HepG2 (cell line): ENCODE measurements around the gene CDKN1C. TPM values are rescaled to one million over a fixed set of nuclear protein-coding genes. Genes with fewer than 3 reads are reported as not detected.

ENCODE experiments used
- ATAC-seq: fragments of 200-7000 bp; cut with Tn5 transposase; 3 replicates; pipeline ENCODE4 v1.9.1; 2020; ENCODE audit warnings: mild to moderate bottlenecking, moderate library complexity
- BruUV-seq: library from RNA; stranded (reverse); fragments of 400-500 nt; replicated peaks from 2 replicates; lab custom pipeline; 2021; lab: Mats Ljungman, UMichigan
- CTCF ChIA-PET: fragments of 300-600 bp; formaldehyde crosslinking; extraction: SDS; loops from one replicate; lab custom pipeline; 2021; ENCODE audit warnings: low total read pairs, inconsistent platforms, low intra/inter-chr PET ratio; lab: Yijun Ruan, JAX
- POLR2A ChIA-PET: fragments of 350-600 bp; sonication (Branson Sonifier 250); formaldehyde crosslinking; loops from one replicate; lab custom pipeline; 2020; ENCODE audit warnings: antibody characterized with exemption, inconsistent platforms; lab: Yijun Ruan, JAX
- DNase-seq: peaks from one replicate; pipeline ENCODE4 v3.0.0-alpha.2; 2015; ENCODE audit warnings: low spot score
- FAIRE-seq: peaks from 3 replicates; lab custom pipeline; 2011; peaks lifted over from hg19 to GRCh38; lab: Jason Lieb, UNC
- H2AFZ ChIP-seq: one replicate; pipeline ENCODE4 v1.6.1; 2011; ENCODE audit warnings: low read length, inconsistent platforms
- H3K27ac ChIP-seq: fragments of 300-600 bp; 3 replicates; pipeline ENCODE4 v1.8.0; 2011; ENCODE audit warnings: mixed run types, mild to moderate bottlenecking, mixed read lengths, low read length, inconsistent platforms; ENCODE audit not compliant: insufficient read depth; ENCODE audit errors: extremely low read length
- H3K27me3 ChIP-seq, 2 experiments: fragments of 200-600 bp in 1 of 2; 2 replicates in 1 of 2; 3 replicates in 1 of 2; pipeline versions ENCODE4 v1.6.0 to v1.8.0; 2011; ENCODE audit warnings: low read length in 2 of 2, mild to moderate bottlenecking in 2 of 2, moderate library complexity in 2 of 2, inconsistent platforms in 1 of 2; ENCODE audit not compliant: insufficient read depth in 2 of 2, control insufficient read depth in 1 of 2
- H3K36me3 ChIP-seq, 2 experiments: fragments of 200-600 bp in 1 of 2; replicated peaks in 1 of 2; 2 replicates in 1 of 2; 3 replicates in 1 of 2; pipeline versions ENCODE4 v1.5.1 to v1.8.0; 2011; ENCODE audit warnings: low read length in 2 of 2, inconsistent platforms in 1 of 2; ENCODE audit not compliant: insufficient read depth in 2 of 2, control insufficient read depth in 1 of 2
- H3K4me1 ChIP-seq: 2 replicates; pipeline ENCODE4 v1.5.1; 2012; ENCODE audit warnings: low read length, inconsistent platforms; ENCODE audit not compliant: insufficient read depth
- H3K4me2 ChIP-seq: 2 replicates; pipeline ENCODE4 v1.6.0; 2011; ENCODE audit warnings: low read depth, low read length, inconsistent platforms
- H3K4me3 ChIP-seq, 3 experiments: fragments of 200-600 bp in 1 of 3; sonication (generic), shearing (Covaris generic) in 1 of 3; replicated peaks in 1 of 3; 2 replicates each; pipeline ENCODE4 v1.5.1; 2011 to 2016; ENCODE audit warnings: low read length in 3 of 3, inconsistent platforms in 2 of 3, low read depth in 2 of 3, mild to moderate bottlenecking in 2 of 3, control low read depth in 1 of 3, mixed read lengths in 1 of 3; ENCODE audit not compliant: insufficient read depth in 1 of 3
- H3K79me2 ChIP-seq: one replicate; pipeline ENCODE4 v1.6.1; 2011; ENCODE audit warnings: low read length, inconsistent platforms; ENCODE audit not compliant: insufficient read depth
- H3K9ac ChIP-seq: 2 replicates; pipeline ENCODE4 v1.6.0; 2011; ENCODE audit warnings: mild to moderate bottlenecking, low read depth, low read length, inconsistent platforms; ENCODE audit not compliant: insufficient read depth
- H3K9me3 ChIP-seq: 2 replicates; pipeline ENCODE4 v1.5.1; 2012; ENCODE audit warnings: mild to moderate bottlenecking, low read length
- H4K20me1 ChIP-seq: 2 replicates; pipeline ENCODE4 v1.6.0; 2011; ENCODE audit warnings: inconsistent platforms, mild to moderate bottlenecking, low read length, moderate library complexity; ENCODE audit not compliant: insufficient read depth
- DMTF1 ChIP-seq: sonication (generic); formaldehyde crosslinking; IDR thresholded peaks from 2 replicates; pipeline ENCODE4 v1.4.0; 2020; ENCODE audit warnings: mild to moderate bottlenecking, missing genetic modification reagents
- FOSL1 ChIP-seq: sonication (generic); formaldehyde crosslinking; IDR thresholded peaks from 2 replicates; pipeline ENCODE4 v1.9.0; 2021; ENCODE audit warnings: missing genetic modification reagents, borderline replicate concordance
- GABPA ChIP-seq, 2 experiments: IDR thresholded peaks; 2 replicates each; pipeline ENCODE4 v1.6.1; 2011 to 2016; ENCODE audit warnings: low read depth in 2 of 2, low read length in 1 of 2, missing biosample characterization in 1 of 2, missing genetic modification characterization in 1 of 2
- HINFP ChIP-seq: sonication (generic); formaldehyde crosslinking; IDR thresholded peaks from 2 replicates; pipeline ENCODE4 v1.4.0; 2020; ENCODE audit warnings: low read depth, mild to moderate bottlenecking, missing genetic modification reagents
- LCORL ChIP-seq, 2 experiments: fragments of 450-650 bp in 1 of 2; sonication (generic) in 1 of 2; formaldehyde crosslinking in 1 of 2; IDR thresholded peaks; 2 replicates each; pipeline versions ENCODE4 v1.5.0 to v1.6.1; 2017 to 2020; ENCODE audit warnings: antibody characterized with exemption in 1 of 2, missing genetic modification reagents in 1 of 2
- MLX ChIP-seq: IDR thresholded peaks from 2 replicates; pipeline ENCODE4 v1.6.1; 2016
- NFYB ChIP-seq: sonication (generic); formaldehyde crosslinking; IDR thresholded peaks from 2 replicates; pipeline ENCODE4 v1.4.0; 2020; ENCODE audit warnings: missing genetic modification reagents
- RELA ChIP-seq: sonication (generic); formaldehyde crosslinking; IDR thresholded peaks from 2 replicates; pipeline ENCODE4 v1.4.0; 2020; ENCODE audit warnings: missing genetic modification reagents
- REXO4 ChIP-seq: sonication (generic); formaldehyde crosslinking; IDR thresholded peaks from 2 replicates; pipeline ENCODE4 v1.8.0; 2022; ENCODE audit warnings: missing genetic modification reagents, mild to moderate bottlenecking, borderline replicate concordance
- RFX3 ChIP-seq: IDR thresholded peaks from 2 replicates; pipeline ENCODE4 v1.6.1; 2016; ENCODE audit warnings: missing biosample characterization, missing genetic modification reagents
- SUZ12 ChIP-seq: fragments of 150-350 bp; IDR thresholded peaks from 2 replicates; pipeline ENCODE4 v1.6.1; 2014; ENCODE audit warnings: low read depth, low read length
- TFAP4 ChIP-seq: sonication (generic); IDR thresholded peaks from 2 replicates; pipeline ENCODE4 v1.6.1; 2016; ENCODE audit warnings: low read depth, borderline replicate concordance
- ZNF333 ChIP-seq: sonication (generic); formaldehyde crosslinking; IDR thresholded peaks from 2 replicates; pipeline ENCODE4 v1.4.0; 2020; ENCODE audit warnings: mild to moderate bottlenecking, missing genetic modification reagents, borderline replicate concordance
- ZNF382 ChIP-seq: sonication (generic); formaldehyde crosslinking; IDR thresholded peaks from 2 replicates; pipeline ENCODE4 v1.5.0; 2020; ENCODE audit warnings: missing genetic modification reagents, mild to moderate bottlenecking, borderline replicate concordance
- ZNF709 ChIP-seq: sonication (generic); formaldehyde crosslinking; IDR thresholded peaks from 2 replicates; pipeline ENCODE4 v1.5.0; 2020; ENCODE audit warnings: mild to moderate bottlenecking, missing genetic modification reagents
- WGBS: methylation state at CpG from one replicate; pipeline ENCODE4 v1.1.6; 2017; ENCODE audit warnings: low lambda C conversion rate; 5-methylcytosine and 5-hydroxymethylcytosine counted together
- in situ Hi-C: cut with HindIII; loops from 2 replicates; pipeline ENCODE4 v1.10.0; 2017; ENCODE audit warnings: low pct_unique_long_range_greater_than_20kb; ENCODE audit not compliant: extremely low pct_ligation_motif_present
- intact Hi-C: fragments of 100-400 bp; cut with micrococcal nuclease; formaldehyde crosslinking; loops from one replicate; pipeline ENCODE4 v1.10.0; 2022; ENCODE audit not compliant: unreplicated experiment
- polyA plus RNA-seq, 8 experiments: library from polyadenylated mRNA; depleted of rRNA in 3 of 8; stranded (reverse) in 7 of 8; unstranded in 1 of 8; fragments of >200 nt; fragmentation: Illumina TruSeq in 4 of 8; extraction: Trizol in 4 of 8; gene quantifications; 2 replicates each; pipeline versions ENCODE4 v1.2.1 to v1.2.3, GENCODE V29; 2011 to 2016; ENCODE audit warnings: low read depth in 4 of 8, missing spikeins in 1 of 8, mixed read lengths in 1 of 8; ENCODE audit not compliant: insufficient read depth in 1 of 8
- total RNA-seq, 5 experiments: library from RNA; depleted of rRNA; stranded (reverse); fragments of >200 nt; fragmentation: Illumina TruSeq; extraction: Trizol; gene quantifications; 2 replicates each; pipeline ENCODE4 v1.2.3, GENCODE V29; 2016; ENCODE audit warnings: low read depth in 1 of 5

Gene CDKN1C
- total and polyA plus RNA-seq, 2 of the 13 experiments (the other 11 are each of a cell fraction or from before 2014, with no cell fraction given) = not detected

GRCh38 chr11:2835296-2835695, 50.3 kb downstream of the CDKN1C start:
- in situ Hi-C loops (no loop called here), intact Hi-C loops (no loop called here)
- CTCF ChIA-PET = no interaction called here
- no peaks in the 10 kb centered on the region for H3K36me3 ChIP-seq
- no peak overlapping the region for H3K4me2 ChIP-seq
- peaks cover 10 to 69% of the 10 kb centered on the region in 2 experiments; a peak in 4 of 5 replicates for H3K27me3 ChIP-seq
- TF ChIP-seq HINFP (no peak), TFAP4 (no peak), LCORL (IDR thresholded peaks at IDR 0.05) (no peak), LCORL (CRISPR knock-in tag; IDR thresholded peaks at IDR 0.05) (no peak), MLX (no peak), DMTF1 (CRISPR knock-in tag) (no peak), RELA (CRISPR knock-in tag) (no peak), GABPA (IDR thresholded peaks at IDR 0.05; ENCODE audit: low read depth, low read length) (no peak), GABPA (CRISPR knock-in tag; IDR thresholded peaks at IDR 0.05; ENCODE audit: low read depth) (no peak), RFX3 (CRISPR knock-in tag) (no peak), ZNF333 (no peak), FOSL1 (no peak), ZNF709 (no peak), SUZ12 (no peak), NFYB (no peak), REXO4 (CRISPR knock-in tag) (no peak), ZNF382 (CRISPR knock-in tag) (no peak)
- H2AFZ ChIP-seq = no peak overlapping the region
- peaks cover 39% of the 10 kb centered on the region for H3K4me1 ChIP-seq
- H3K4me3 ChIP-seq = no peak overlapping the region
- H3K9me3 ChIP-seq = no peaks in the 10 kb centered on the region
- no peak for FAIRE-seq
- H3K27ac ChIP-seq = no peak overlapping the region
- no peak for ATAC-seq
- no peaks in the 10 kb centered on the region for H3K79me2 ChIP-seq
- no peak overlapping the region for H3K9ac ChIP-seq
- H4K20me1 ChIP-seq = no peaks in the 10 kb centered on the region
- no TSS peak for BruUV-seq
- peak; percentile 27 for DNase-seq
- WGBS = 16% methylated on average over 6 of the region's 6 CpGs
- POLR2A ChIA-PET = no interaction called here
